Right cardiac atrium (tissue), 5 donors: ENCODE results near the gene NOX3. TPM values are rescaled to one million over a fixed set of nuclear protein-coding genes. Genes with fewer than 3 reads are reported as not detected.
A peak's percentile ranks its signal among the peaks of the same experiment; 100 is the strongest.

ENCODE experiments used
- ATAC-seq, 2 donors: fragments of 200-7000 bp; cut with Tn5 transposase; one replicate each; pipeline versions ENCODE4 v1.8.0 to v1.9.1; 2020; ENCODE audit warnings: moderate library complexity in 2 of 2, mild to moderate bottlenecking in 1 of 2
- DNase-seq, 3 donors: peaks; one replicate each; pipeline ENCODE4 v3.0.0-alpha.2; 2020
- H3K27ac ChIP-seq: one replicate; pipeline ENCODE4 v1.5.1; 2013; ENCODE audit warnings: mild to moderate bottlenecking, low read length, control low read depth, moderate library complexity
- H3K27me3 ChIP-seq: one replicate; pipeline ENCODE4 v1.6.1; 2013; ENCODE audit not compliant: control insufficient read depth, insufficient read depth
- H3K4me1 ChIP-seq: one replicate; pipeline ENCODE4 v1.6.1; 2013; ENCODE audit warnings: low read length; ENCODE audit not compliant: control insufficient read depth, insufficient read depth
- H3K4me3 ChIP-seq: one replicate; pipeline ENCODE4 v1.5.1; 2013; ENCODE audit warnings: low read length, control low read depth
- H3K9me3 ChIP-seq: one replicate; pipeline ENCODE4 v1.6.1; 2013; ENCODE audit warnings: low read length; ENCODE audit not compliant: control insufficient read depth
- WGBS: extraction: QIAGEN DNeasy Blood & Tissue Kit; methylation state at CpG from one replicate; pipeline ENCODE4 v1.1.7; 2013; 5-methylcytosine and 5-hydroxymethylcytosine counted together
- intact Hi-C, 4 donors: fragments of 100-400 bp; cut with DNase I; formaldehyde crosslinking; loops; one replicate each; pipeline versions ENCODE4 v1.11.0 to v1.14.0; 2022 to 2023
- long read RNA-seq, 4 donors: library from polyadenylated mRNA; unstranded; transcript quantifications; one replicate each; pipeline ENCODE4 v2.0.0, GENCODE V29; 2020 to 2021
- polyA plus RNA-seq: library from polyadenylated mRNA; stranded (reverse); fragments of 200-250 nt; gene quantifications from one replicate; pipeline ENCODE4 v1.2.3, GENCODE V29; 2013
- total RNA-seq, 4 donors: library from RNA; stranded (reverse); fragmentation: NEBNext Ultra II Directional; extraction: Animal tissue kit (Norgen Biotek cat#: 25700); gene quantifications; one replicate each; pipeline ENCODE4 v1.2.1, GENCODE V29; 2021
- donor health status: healthy with polysubstance abuse.
- donor health status: DM: no; HTN: yes; CAD: no.
- donor health status: DM: no; HTN: no; CAD: no.
- donor health status: DM: no; HTN: yes; CAD: no; lungs with severe emphysema.
- donor health status: DM: yes; HTN: yes; CAD: no.

NOX3 gene
- total RNA-seq (not detected), polyA plus RNA-seq (not detected)
- long read RNA-seq, donor 1, result 0 reads
- long read RNA-seq, donor 2, result 0 reads
- long read RNA-seq, donor 3, result 0 reads
- long read RNA-seq, donor 4, result 0 reads

GRCh38 chr6:155455766-155456165 lies at the start of gene NOX3:
Gene NOX3 (minus strand): TSS chr6:155455839. CDS start chr6:155455800, 39 bp downstream.
- Histone ChIP-seq H3K27ac (no peak within 1 kb of the TSS), H3K9me3 (no peaks in the 10 kb centered on the region), H3K4me1 (no peaks in the 10 kb centered on the region), H3K4me3 (no peak within 1 kb of the TSS), H3K27me3 (no peaks in the 10 kb centered on the region)
- DNase-seq (no peak), ATAC-seq (no peak)
- intact Hi-C loops, result no loop called here
- WGBS, result 63% methylated on average over 5 of the region's 5 CpGs

GRCh38 chr6:155504848-155505607 lies 49.4 kb upstream of the NOX3 start:
- 53% methylated on average over 5 of the region's 5 CpGs for WGBS

GRCh38 chr6:155502393-155502792 lies 46.8 kb upstream of the NOX3 start:
- Histone ChIP-seq H3K9me3 (no peaks in the 10 kb centered on the region), H3K4me3 (no peak overlapping the region), H3K4me1 (no peaks in the 10 kb centered on the region), H3K27ac (no peak overlapping the region), H3K27me3 (no peaks in the 10 kb centered on the region)
- ATAC-seq (no peak), DNase-seq (no peak)
- intact Hi-C loops, result no loop called here
- 85% methylated on average over 1 of the region's 1 CpG for WGBS

More at GRCh38 chr6:155504848-155505607, 49.4 kb upstream of the NOX3 start:
- DNase-seq, result no peak
- Histone ChIP-seq H3K27me3 (no peaks in the 10 kb centered on the region), H3K27ac (no peak overlapping the region), H3K4me1 (no peaks in the 10 kb centered on the region), H3K4me3 (no peak overlapping the region), H3K9me3 (no peaks in the 10 kb centered on the region)
- no peak for ATAC-seq
- intact Hi-C loops, result no loop called here

GRCh38 chr6:155499574-155499973 lies 43.9 kb upstream of the NOX3 start:
- Histone ChIP-seq H3K4me1 (no peaks in the 10 kb centered on the region), H3K4me3 (no peak overlapping the region), H3K27ac (no peak overlapping the region), H3K9me3 (no peaks in the 10 kb centered on the region), H3K27me3 (no peaks in the 10 kb centered on the region)
- intact Hi-C loops, result no loop called here
- ATAC-seq, result no peak
- 93% methylated on average over 4 of the region's 4 CpGs for WGBS
- no peak for DNase-seq

GRCh38 chr6:155498370-155498769 lies 42.7 kb upstream of the NOX3 start:
- H3K27ac ChIP-seq, result no peak overlapping the region
- ATAC-seq (no peak), DNase-seq (no peak)
- H3K4me1 ChIP-seq, result no peaks in the 10 kb centered on the region
- H3K27me3 ChIP-seq, result no peaks in the 10 kb centered on the region
- intact Hi-C loops, result no loop called here
- 90% methylated on average over 2 of the region's 2 CpGs for WGBS
- H3K9me3 ChIP-seq, result no peaks in the 10 kb centered on the region
- no peak overlapping the region for H3K4me3 ChIP-seq

GRCh38 chr6:155497273-155497672 lies 41.6 kb upstream of the NOX3 start:
- Histone ChIP-seq H3K4me1 (no peaks in the 10 kb centered on the region), H3K27ac (no peak overlapping the region), H3K4me3 (no peak overlapping the region), H3K27me3 (no peaks in the 10 kb centered on the region), H3K9me3 (no peaks in the 10 kb centered on the region)
- intact Hi-C loops, result no loop called here
- no peak for ATAC-seq
- DNase-seq, result no peak
- WGBS, result 87% methylated on average over 3 of the region's 3 CpGs

GRCh38 chr6:155495011-155495768 lies 39.6 kb upstream of the NOX3 start:
- H3K4me3 ChIP-seq, result no peak overlapping the region
- DNase-seq (peak; percentile 47 to 70 (median 68)), ATAC-seq (peak; percentile 80 to 90)
- WGBS, result 67% methylated on average over 11 of the region's 11 CpGs
- H3K9me3 ChIP-seq, result no peaks in the 10 kb centered on the region
- intact Hi-C loops, result no loop called here
- no peaks in the 10 kb centered on the region for H3K4me1 ChIP-seq
- no peaks in the 10 kb centered on the region for H3K27me3 ChIP-seq
- H3K27ac ChIP-seq, result peak overlapping the region; percentile 1

- intact Hi-C loops, result no loop called here
- Histone ChIP-seq H3K27me3 (no peaks in the 10 kb centered on the region), H3K4me3 (no peak overlapping the region), H3K27ac (no peak overlapping the region), H3K9me3 (no peaks in the 10 kb centered on the region), H3K4me1 (no peaks in the 10 kb centered on the region)
- 51% methylated on average over 4 of the region's 4 CpGs for WGBS
- DNase-seq, result peak in 2 of 3 donors; percentile 46 to 56
- ATAC-seq, result peak; percentile 80 to 87
Observed at GRCh38 chr6:155493694-155494143, 38.1 kb upstream of the NOX3 start.

- Histone ChIP-seq H3K4me3 (no peak overlapping the region), H3K27me3 (no peaks in the 10 kb centered on the region), H3K4me1 (no peaks in the 10 kb centered on the region), H3K27ac (no peak overlapping the region), H3K9me3 (no peaks in the 10 kb centered on the region)
- intact Hi-C loops, result no loop called here
- DNase-seq (no peak), ATAC-seq (no peak)
- WGBS, result 99% methylated on average over 3 of the region's 3 CpGs
Observed at GRCh38 chr6:155493026-155493693, 37.5 kb upstream of the NOX3 start.

GRCh38 chr6:155492061-155492735 lies 36.6 kb upstream of the NOX3 start:
- no peak for ATAC-seq
- intact Hi-C loops, result no loop called here
- no peak for DNase-seq
- no peak overlapping the region for H3K27ac ChIP-seq
- no peaks in the 10 kb centered on the region for H3K27me3 ChIP-seq
- H3K4me1 ChIP-seq, result no peaks in the 10 kb centered on the region
- no peaks in the 10 kb centered on the region for H3K9me3 ChIP-seq
- WGBS, result 89% methylated on average over 2 of the region's 2 CpGs
- H3K4me3 ChIP-seq, result no peak overlapping the region
